HG02970 (cell line): ENCODE data around the gene NKAIN1.
A peak's percentile ranks its signal among the peaks of the same experiment; 100 is the strongest.
"Not testable (repeated sequence)": the region's sequence is repeated elsewhere in the genome, so short reads cannot be mapped to it uniquely, and the experiment has no call there.

ENCODE experiments used
- ATAC-seq: cut with Tn5 transposase; IDR thresholded peaks from one replicate; pipeline ENCODE4 v1.9.1; 2021; ENCODE audit warnings: mild to moderate bottlenecking, moderate library complexity, moderate number of reproducible peaks; ENCODE audit not compliant: unreplicated experiment, low FRiP score

Gene NKAIN1

GRCh38 chr1:31159323-31159722 lies 80.4 kb downstream of the NKAIN1 start:
- ATAC-seq: no peak

GRCh38 chr1:31155216-31155806 lies 84.4 kb downstream of the NKAIN1 start:
- ATAC-seq: peak; percentile 58

GRCh38 chr1:31154632-31155215 lies 85.0 kb downstream of the NKAIN1 start:
- ATAC-seq: peak; percentile 34

- no peak for ATAC-seq
Observed at GRCh38 chr1:31154000-31154631, 85.6 kb downstream of the NKAIN1 start.

- no peak for ATAC-seq
Observed at GRCh38 chr1:31153423-31153822, 86.3 kb downstream of the NKAIN1 start.

GRCh38 chr1:31152181-31152795 lies 87.4 kb downstream of the NKAIN1 start:
- ATAC-seq: no peak

GRCh38 chr1:31151402-31151801 lies 88.3 kb downstream of the NKAIN1 start:
- ATAC-seq: no peak

- ATAC-seq: no peak
Observed at GRCh38 chr1:31148409-31148808, 91.3 kb downstream of the NKAIN1 start.

GRCh38 chr1:31145648-31146047 lies 94.0 kb downstream of the NKAIN1 start:
- no peak for ATAC-seq

GRCh38 chr1:31144442-31144841 lies 95.2 kb downstream of the NKAIN1 start:
- ATAC-seq: no peak

- ATAC-seq: no peak
Observed at GRCh38 chr1:31143455-31143854, 96.2 kb downstream of the NKAIN1 start.

GRCh38 chr1:31142406-31142805 lies 97.3 kb downstream of the NKAIN1 start:
- no peak for ATAC-seq

- no peak for ATAC-seq
Observed at GRCh38 chr1:31140299-31140698, 99.4 kb downstream of the NKAIN1 start.

GRCh38 chr1:31138797-31139521 lies 100.7 kb downstream of the NKAIN1 start:
- not testable (repeated sequence) for ATAC-seq

- not testable (repeated sequence) for ATAC-seq
Observed at GRCh38 chr1:31137873-31138272, 101.8 kb downstream of the NKAIN1 start.

- no peak for ATAC-seq
Observed at GRCh38 chr1:31135973-31136600, 103.6 kb downstream of the NKAIN1 start.

GRCh38 chr1:31133368-31133767 lies 106.3 kb downstream of the NKAIN1 start:
- no peak for ATAC-seq
